ENCODE measurements around the gene CHAD. TPM values are rescaled to one million over a fixed set of nuclear protein-coding genes. Genes with fewer than 3 reads are reported as not detected.

The CHAD gene
- total and polyA plus RNA-seq, 3 donors from 2014 or later = 0.79 to 2.9 (median 0.81) TPM

- H3K27me3 ChIP-seq = no peaks in the 10 kb centered on the region
- TF ChIP-seq POLR2A (IDR thresholded peaks at IDR 0.05) = no peak
- TF ChIP-seq CTCF (IDR thresholded peaks at IDR 0.05) = no peak
- H3K9me3 ChIP-seq = no peaks in the 10 kb centered on the region
- no peaks in the 10 kb centered on the region for H3K36me3 ChIP-seq (ENCODE audit: low read depth, missing control alignments)
- H3K4me1 ChIP-seq = peaks cover 7% of the 10 kb centered on the region
- no peak overlapping the region for H3K27ac ChIP-seq
- no peak overlapping the region for H3K4me3 ChIP-seq
- WGBS, 2 donors = 91 to 92% methylated on average over 7 to 9 of the region's 9 CpGs
- intact Hi-C loops (cut with DNase I; ENCODE audit: low total_unique reads) = no loop called here
- no peak for DNase-seq
Measured at GRCh38 chr17:50460831-50461526, 7.7 kb downstream of the CHAD start.

- Histone ChIP-seq H3K36me3 (ENCODE audit: low read depth, missing control alignments) (no peaks in the 10 kb centered on the region), H3K27me3 (no peaks in the 10 kb centered on the region), H3K27ac (no peak overlapping the region), H3K4me1 (peaks cover 7% of the 10 kb centered on the region), H3K4me3 (no peak overlapping the region), H3K9me3 (no peaks in the 10 kb centered on the region)
- WGBS, 2 donors = 90 to 91% methylated on average over 2 to 4 of the region's 4 CpGs
- no peak for TF ChIP-seq CTCF (IDR thresholded peaks at IDR 0.05)
- no peak for TF ChIP-seq POLR2A (IDR thresholded peaks at IDR 0.05)
- DNase-seq = no peak
- intact Hi-C loops (cut with DNase I; ENCODE audit: low total_unique reads) = no loop called here
Measured at GRCh38 chr17:50459756-50460155, 8.9 kb downstream of the CHAD start.

- Histone ChIP-seq H3K36me3 (ENCODE audit: low read depth, missing control alignments) (no peaks in the 10 kb centered on the region), H3K27ac (no peak overlapping the region), H3K27me3 (no peaks in the 10 kb centered on the region), H3K4me3 (no peak overlapping the region), H3K9me3 (no peaks in the 10 kb centered on the region), H3K4me1 (peaks cover 5% of the 10 kb centered on the region)
- TF ChIP-seq POLR2A (IDR thresholded peaks at IDR 0.05) = no peak
- TF ChIP-seq CTCF (IDR thresholded peaks at IDR 0.05) = no peak
- no peak for DNase-seq
- intact Hi-C loops (cut with DNase I; ENCODE audit: low total_unique reads) = no loop called here
- 88 to 90% methylated on average over 13 to 16 of the region's 16 CpGs for WGBS, 2 donors
Measured at GRCh38 chr17:50458701-50459676, 9.7 kb downstream of the CHAD start.

- intact Hi-C loops (cut with DNase I; ENCODE audit: low total_unique reads) = no loop called here
- Histone ChIP-seq H3K4me1 (no peaks in the 10 kb centered on the region), H3K27ac (no peak overlapping the region), H3K36me3 (ENCODE audit: low read depth, missing control alignments) (no peaks in the 10 kb centered on the region), H3K4me3 (no peak overlapping the region), H3K9me3 (no peaks in the 10 kb centered on the region), H3K27me3 (no peaks in the 10 kb centered on the region)
- TF ChIP-seq CTCF (IDR thresholded peaks at IDR 0.05) = no peak
- TF ChIP-seq POLR2A (IDR thresholded peaks at IDR 0.05) = no peak
- WGBS, 2 donors = 64 to 73% methylated on average over 3 of the region's 3 CpGs
- no peak for DNase-seq
Measured at GRCh38 chr17:50458270-50458669, 10.4 kb downstream of the CHAD start.

Measured in testis (tissue), 3 donors.